ENCODE results near the gene SAMD14. TPM values are rescaled to one million over a fixed set of nuclear protein-coding genes. Genes with fewer than 3 reads are reported as not detected.

SAMD14 gene
- total and polyA plus RNA-seq, 12 donors, result 1.1 to 12.6 (median 3.3) TPM

DNA sequence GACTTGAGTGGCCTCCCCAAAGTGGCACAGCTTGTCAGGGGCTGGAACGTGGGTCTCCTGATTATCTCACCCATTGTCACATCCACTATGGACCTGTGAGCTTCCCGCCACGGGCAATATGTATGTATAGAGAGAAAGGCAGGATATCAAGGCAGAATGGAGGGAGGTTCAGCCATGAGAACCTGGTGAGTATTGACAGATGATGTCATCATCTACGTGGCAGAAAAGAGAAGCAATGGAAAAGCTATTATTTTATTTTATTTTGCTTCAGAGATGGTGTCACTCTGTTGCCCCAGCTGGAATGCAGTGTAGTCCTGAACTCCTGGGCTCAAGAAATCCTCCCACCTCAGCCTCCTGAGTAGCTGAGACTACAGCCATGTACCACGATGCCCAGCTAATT lies 48.2 kb downstream of the SAMD14 start:
- no peak for DNase-seq
- TF ChIP-seq CTCF (IDR thresholded peaks at IDR 0.05), result no peak
- no peak for TF ChIP-seq POLR2A (IDR thresholded peaks at IDR 0.05)
- WGBS, 4 donors, result 78 to 86% (median 82%) methylated on average over 5 of the region's 5 CpGs
- Histone ChIP-seq H3K27ac (no peak overlapping the region), H3K27me3 (no peaks in the 10 kb centered on the region), H3K9me3 (replicated peaks in 1 of 3) (no peaks in the 10 kb centered on the region), H3K4me3 (no peak overlapping the region), H3K36me3 (replicated peaks in 1 of 2) (peaks cover 0 to 49% of the 10 kb centered on the region in 2 donors), H3K4me1 (replicated peaks in 1 of 2) (no peaks in the 10 kb centered on the region)
- intact Hi-C loops (cut with DNase I), result no loop called here

- peak in 2 of 7 donors; percentile 59 to 68 for DNase-seq
- no peak overlapping the region for H3K27ac ChIP-seq
- no peak for TF ChIP-seq POLR2A (IDR thresholded peaks at IDR 0.05)
- no peak for TF ChIP-seq CTCF (IDR thresholded peaks at IDR 0.05)
- no peaks in the 10 kb centered on the region for H3K9me3 ChIP-seq (replicated peaks in 1 of 3)
- H3K27me3 ChIP-seq, result no peaks in the 10 kb centered on the region
- H3K4me3 ChIP-seq, result no peak overlapping the region
- intact Hi-C loops (cut with DNase I), result no loop called here
- H3K4me1 ChIP-seq (replicated peaks in 1 of 2), result no peaks in the 10 kb centered on the region
- H3K36me3 ChIP-seq (replicated peaks in 1 of 2), result peaks cover 0 to 59% of the 10 kb centered on the region in 2 donors
- 67 to 81% (median 74%) methylated on average over 7 of the region's 7 CpGs for WGBS, 4 donors
Observed at GRCh38 chr17:50080827-50081226, 49.1 kb downstream of the SAMD14 start.

DNA sequence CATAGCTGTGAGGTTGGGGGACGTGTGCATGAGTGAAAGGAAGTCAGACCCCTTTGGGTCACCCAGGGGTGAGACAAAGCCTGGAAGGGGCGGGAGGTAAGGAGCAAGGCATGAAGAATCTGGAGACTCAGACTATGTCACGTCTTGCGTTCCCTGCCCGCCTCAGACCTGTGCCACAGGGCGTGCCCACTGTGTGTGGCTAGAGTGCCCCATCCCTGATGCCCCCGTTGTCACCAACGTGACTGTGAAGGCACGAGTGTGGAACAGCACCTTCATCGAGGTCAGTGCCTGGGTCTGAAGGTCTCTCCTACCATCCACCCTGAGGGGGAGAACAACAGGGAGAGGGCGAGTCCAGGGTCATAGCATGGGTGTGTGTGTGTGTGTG lies 49.9 kb downstream of the SAMD14 start:
- intact Hi-C loops (cut with DNase I), result no loop called here
- Histone ChIP-seq H3K36me3 (replicated peaks in 1 of 2) (peaks cover 0 to 66% of the 10 kb centered on the region in 2 donors), H3K27me3 (no peaks in the 10 kb centered on the region), H3K9me3 (replicated peaks in 1 of 3) (no peaks in the 10 kb centered on the region), H3K27ac (peak overlapping the region in 1 of 5 donors; percentile 14), H3K4me1 (replicated peaks in 1 of 2) (no peaks in the 10 kb centered on the region), H3K4me3 (no peak overlapping the region)
- 66 to 80% (median 74%) methylated on average over 10 to 11 of the region's 11 CpGs for WGBS, 4 donors
- no peak for TF ChIP-seq CTCF (IDR thresholded peaks at IDR 0.05)
- no peak for TF ChIP-seq POLR2A (IDR thresholded peaks at IDR 0.05)
- no peak for DNase-seq

GRCh38 chr17:50079334-50080095 lies 50.4 kb downstream of the SAMD14 start:
- no peaks in the 10 kb centered on the region for H3K27me3 ChIP-seq
- H3K27ac ChIP-seq, result peak overlapping the region in 1 of 5 donors; percentile 14

More at GRCh38 chr17:50079334-50080095, 50.4 kb downstream of the SAMD14 start:
- intact Hi-C loops (cut with DNase I), result no loop called here
- Histone ChIP-seq H3K4me1 (replicated peaks in 1 of 2) (no peaks in the 10 kb centered on the region), H3K9me3 (replicated peaks in 1 of 3) (no peaks in the 10 kb centered on the region), H3K36me3 (replicated peaks in 1 of 2) (peaks cover 0 to 72% of the 10 kb centered on the region in 2 donors), H3K4me3 (no peak overlapping the region)
- 82 to 90% (median 88%) methylated on average over 11 to 12 of the region's 12 CpGs for WGBS, 4 donors
- TF ChIP-seq POLR2A (IDR thresholded peaks at IDR 0.05), result no peak
- TF ChIP-seq CTCF (IDR thresholded peaks at IDR 0.05), result peak in 4 of 6 experiments; percentile 30 to 51 (median 42)
- DNase-seq, result peak in 2 of 7 donors; percentile 47 to 52
